HepG2 (cell line): Measurements from ENCODE around the gene INO80B. TPM values are rescaled to one million over a fixed set of nuclear protein-coding genes. Genes with fewer than 3 reads are reported as not detected.

Experiments
- CCAR2 ChIP-seq: fragments of 200-400 bp; formaldehyde crosslinking; optimal IDR thresholded peaks from 2 replicates; pipeline ENCODE3; 2018; ENCODE audit warnings: low read depth, mild to moderate bottlenecking, low read length, moderate library complexity
- GATAD1 ChIP-seq: IDR thresholded peaks from 2 replicates; pipeline ENCODE4 v1.6.1; 2016; ENCODE audit warnings: missing genetic modification reagents, missing compliant biosample characterization
- HNRNPH1 ChIP-seq: fragments of 200-400 bp; formaldehyde crosslinking; optimal IDR thresholded peaks from 2 replicates; pipeline ENCODE3; 2017; ENCODE audit warnings: mild to moderate bottlenecking, low read depth, low read length
- PHF8 ChIP-seq: sonication (generic); formaldehyde crosslinking; IDR thresholded peaks from 2 replicates; pipeline ENCODE4 v1.5.0; 2020; ENCODE audit warnings: missing genetic modification reagents
- RBFOX2 ChIP-seq: fragments of 200-400 bp; formaldehyde crosslinking; IDR thresholded peaks from 2 replicates; pipeline ENCODE4 v1.6.1; 2017; ENCODE audit warnings: low read depth, mild to moderate bottlenecking, low read length
- SNRNP70 ChIP-seq: fragments of 200-400 bp; formaldehyde crosslinking; IDR thresholded peaks from 2 replicates; pipeline ENCODE4 v1.6.1; 2017; ENCODE audit warnings: mild to moderate bottlenecking, low read depth, low read length, moderate library complexity
- ZNF790 ChIP-seq: sonication (generic); formaldehyde crosslinking; IDR thresholded peaks from 2 replicates; pipeline ENCODE4 v1.8.0; 2022; ENCODE audit warnings: missing genetic modification reagents, mild to moderate bottlenecking, borderline replicate concordance
- polyA plus RNA-seq, 8 experiments: library from polyadenylated mRNA; depleted of rRNA in 3 of 8; stranded (reverse) in 7 of 8; unstranded in 1 of 8; fragments of >200 nt; fragmentation: Illumina TruSeq in 4 of 8; extraction: Trizol in 4 of 8; gene quantifications; 2 replicates each; pipeline versions ENCODE4 v1.2.1 to v1.2.3, GENCODE V29; 2011 to 2016; ENCODE audit warnings: low read depth in 4 of 8, missing spikeins in 1 of 8, mixed read lengths in 1 of 8; ENCODE audit not compliant: insufficient read depth in 1 of 8
- total RNA-seq, 5 experiments: library from RNA; depleted of rRNA; stranded (reverse); fragments of >200 nt; fragmentation: Illumina TruSeq; extraction: Trizol; gene quantifications; 2 replicates each; pipeline ENCODE4 v1.2.3, GENCODE V29; 2016; ENCODE audit warnings: low read depth in 1 of 5
- TF ChIP-seq, protein P1 (sequence below): sonication (generic); formaldehyde crosslinking; IDR thresholded peaks from 2 replicates; pipeline ENCODE4 v1.4.0; 2020; ENCODE audit warnings: missing genetic modification reagents
- TF ChIP-seq, protein P2 (sequence below): sonication (generic); formaldehyde crosslinking; IDR thresholded peaks from 2 replicates; pipeline ENCODE4 v1.5.0; 2020; ENCODE audit warnings: mild to moderate bottlenecking, missing genetic modification reagents
- TF ChIP-seq, protein P3 (sequence below): sonication (generic); formaldehyde crosslinking; IDR thresholded peaks from 2 replicates; pipeline ENCODE4 v1.5.1; 2020; ENCODE audit warnings: missing genetic modification reagents, mild to moderate bottlenecking, borderline replicate concordance
- TF ChIP-seq, protein P4 (sequence below), 2 experiments: fragments of 450-650 bp in 1 of 2; sonication (generic) in 1 of 2; formaldehyde crosslinking in 1 of 2; IDR thresholded peaks; 2 replicates each; pipeline versions ENCODE4 v1.6.1 to v1.8.0; 2016 to 2022; ENCODE audit warnings: antibody characterized with exemption in 1 of 2, mild to moderate bottlenecking in 1 of 2, missing genetic modification reagents in 1 of 2
- TF ChIP-seq, protein P5 (sequence below): sonication (generic); formaldehyde crosslinking; IDR thresholded peaks from 2 replicates; pipeline ENCODE4 v1.5.0; 2020; ENCODE audit warnings: mild to moderate bottlenecking, missing genetic modification reagents

Gene INO80B
- total and polyA plus RNA-seq, 2 of the 13 experiments (the other 11 are each of a cell fraction or from before 2014, with no cell fraction given): 6.2 to 14.5 TPM

DNA sequence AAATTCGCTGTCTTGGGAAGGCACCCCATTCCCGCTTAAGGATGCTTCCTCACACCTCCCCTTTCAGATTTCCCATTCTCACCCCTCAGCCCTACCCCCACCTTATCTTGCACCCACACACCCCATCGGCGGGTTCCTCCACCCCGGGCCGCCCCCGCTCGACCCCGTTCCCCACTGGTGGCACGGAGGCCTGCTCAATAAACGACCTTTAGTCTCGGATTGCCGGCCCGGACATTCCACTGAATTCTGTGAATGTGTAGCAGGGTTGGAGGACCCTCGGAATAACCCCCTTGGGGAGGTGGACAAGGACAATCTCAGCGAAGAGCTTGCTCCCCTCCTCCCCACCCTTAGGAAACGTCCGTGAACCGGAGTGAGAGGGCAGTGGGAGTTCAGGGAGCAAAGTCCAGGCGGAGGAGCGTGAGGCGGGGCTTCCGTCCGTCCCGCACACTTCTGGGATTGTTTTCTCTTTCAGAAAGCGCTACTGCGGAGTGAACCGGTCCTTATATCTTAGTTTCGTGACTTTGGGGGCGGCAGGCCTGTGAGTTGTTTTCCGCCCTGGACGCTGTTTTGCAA lies 47.3 kb downstream of the INO80B start (continued):
- TF ChIP-seq, protein P1, sequence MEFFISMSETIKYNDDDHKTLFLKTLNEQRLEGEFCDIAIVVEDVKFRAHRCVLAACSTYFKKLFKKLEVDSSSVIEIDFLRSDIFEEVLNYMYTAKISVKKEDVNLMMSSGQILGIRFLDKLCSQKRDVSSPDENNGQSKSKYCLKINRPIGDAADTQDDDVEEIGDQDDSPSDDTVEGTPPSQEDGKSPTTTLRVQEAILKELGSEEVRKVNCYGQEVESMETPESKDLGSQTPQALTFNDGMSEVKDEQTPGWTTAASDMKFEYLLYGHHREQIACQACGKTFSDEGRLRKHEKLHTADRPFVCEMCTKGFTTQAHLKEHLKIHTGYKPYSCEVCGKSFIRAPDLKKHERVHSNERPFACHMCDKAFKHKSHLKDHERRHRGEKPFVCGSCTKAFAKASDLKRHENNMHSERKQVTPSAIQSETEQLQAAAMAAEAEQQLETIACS (CRISPR knock-in tag): no peak
- TF ChIP-seq GATAD1 (peak; percentile 77), HNRNPH1 (no peak), CCAR2 (no peak), RBFOX2 (no peak), SNRNP70 (no peak), PHF8 (peak; percentile 45; the same call in 1 of the 2 replicates), ZNF790 (CRISPR knock-in tag) (no peak)
- TF ChIP-seq, protein P2, sequence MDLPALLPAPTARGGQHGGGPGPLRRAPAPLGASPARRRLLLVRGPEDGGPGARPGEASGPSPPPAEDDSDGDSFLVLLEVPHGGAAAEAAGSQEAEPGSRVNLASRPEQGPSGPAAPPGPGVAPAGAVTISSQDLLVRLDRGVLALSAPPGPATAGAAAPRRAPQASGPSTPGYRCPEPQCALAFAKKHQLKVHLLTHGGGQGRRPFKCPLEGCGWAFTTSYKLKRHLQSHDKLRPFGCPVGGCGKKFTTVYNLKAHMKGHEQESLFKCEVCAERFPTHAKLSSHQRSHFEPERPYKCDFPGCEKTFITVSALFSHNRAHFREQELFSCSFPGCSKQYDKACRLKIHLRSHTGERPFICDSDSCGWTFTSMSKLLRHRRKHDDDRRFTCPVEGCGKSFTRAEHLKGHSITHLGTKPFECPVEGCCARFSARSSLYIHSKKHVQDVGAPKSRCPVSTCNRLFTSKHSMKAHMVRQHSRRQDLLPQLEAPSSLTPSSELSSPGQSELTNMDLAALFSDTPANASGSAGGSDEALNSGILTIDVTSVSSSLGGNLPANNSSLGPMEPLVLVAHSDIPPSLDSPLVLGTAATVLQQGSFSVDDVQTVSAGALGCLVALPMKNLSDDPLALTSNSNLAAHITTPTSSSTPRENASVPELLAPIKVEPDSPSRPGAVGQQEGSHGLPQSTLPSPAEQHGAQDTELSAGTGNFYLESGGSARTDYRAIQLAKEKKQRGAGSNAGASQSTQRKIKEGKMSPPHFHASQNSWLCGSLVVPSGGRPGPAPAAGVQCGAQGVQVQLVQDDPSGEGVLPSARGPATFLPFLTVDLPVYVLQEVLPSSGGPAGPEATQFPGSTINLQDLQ (CRISPR knock-in tag): no peak
- TF ChIP-seq, protein P3, sequence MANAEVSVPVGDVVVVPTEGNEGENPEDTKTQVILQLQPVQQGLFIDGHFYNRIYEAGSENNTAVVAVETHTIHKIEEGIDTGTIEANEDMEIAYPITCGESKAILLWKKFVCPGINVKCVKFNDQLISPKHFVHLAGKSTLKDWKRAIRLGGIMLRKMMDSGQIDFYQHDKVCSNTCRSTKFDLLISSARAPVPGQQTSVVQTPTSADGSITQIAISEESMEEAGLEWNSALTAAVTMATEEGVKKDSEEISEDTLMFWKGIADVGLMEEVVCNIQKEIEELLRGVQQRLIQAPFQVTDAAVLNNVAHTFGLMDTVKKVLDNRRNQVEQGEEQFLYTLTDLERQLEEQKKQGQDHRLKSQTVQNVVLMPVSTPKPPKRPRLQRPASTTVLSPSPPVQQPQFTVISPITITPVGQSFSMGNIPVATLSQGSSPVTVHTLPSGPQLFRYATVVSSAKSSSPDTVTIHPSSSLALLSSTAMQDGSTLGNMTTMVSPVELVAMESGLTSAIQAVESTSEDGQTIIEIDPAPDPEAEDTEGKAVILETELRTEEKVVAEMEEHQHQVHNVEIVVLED (CRISPR knock-in tag): no peak
- TF ChIP-seq, protein P4, sequence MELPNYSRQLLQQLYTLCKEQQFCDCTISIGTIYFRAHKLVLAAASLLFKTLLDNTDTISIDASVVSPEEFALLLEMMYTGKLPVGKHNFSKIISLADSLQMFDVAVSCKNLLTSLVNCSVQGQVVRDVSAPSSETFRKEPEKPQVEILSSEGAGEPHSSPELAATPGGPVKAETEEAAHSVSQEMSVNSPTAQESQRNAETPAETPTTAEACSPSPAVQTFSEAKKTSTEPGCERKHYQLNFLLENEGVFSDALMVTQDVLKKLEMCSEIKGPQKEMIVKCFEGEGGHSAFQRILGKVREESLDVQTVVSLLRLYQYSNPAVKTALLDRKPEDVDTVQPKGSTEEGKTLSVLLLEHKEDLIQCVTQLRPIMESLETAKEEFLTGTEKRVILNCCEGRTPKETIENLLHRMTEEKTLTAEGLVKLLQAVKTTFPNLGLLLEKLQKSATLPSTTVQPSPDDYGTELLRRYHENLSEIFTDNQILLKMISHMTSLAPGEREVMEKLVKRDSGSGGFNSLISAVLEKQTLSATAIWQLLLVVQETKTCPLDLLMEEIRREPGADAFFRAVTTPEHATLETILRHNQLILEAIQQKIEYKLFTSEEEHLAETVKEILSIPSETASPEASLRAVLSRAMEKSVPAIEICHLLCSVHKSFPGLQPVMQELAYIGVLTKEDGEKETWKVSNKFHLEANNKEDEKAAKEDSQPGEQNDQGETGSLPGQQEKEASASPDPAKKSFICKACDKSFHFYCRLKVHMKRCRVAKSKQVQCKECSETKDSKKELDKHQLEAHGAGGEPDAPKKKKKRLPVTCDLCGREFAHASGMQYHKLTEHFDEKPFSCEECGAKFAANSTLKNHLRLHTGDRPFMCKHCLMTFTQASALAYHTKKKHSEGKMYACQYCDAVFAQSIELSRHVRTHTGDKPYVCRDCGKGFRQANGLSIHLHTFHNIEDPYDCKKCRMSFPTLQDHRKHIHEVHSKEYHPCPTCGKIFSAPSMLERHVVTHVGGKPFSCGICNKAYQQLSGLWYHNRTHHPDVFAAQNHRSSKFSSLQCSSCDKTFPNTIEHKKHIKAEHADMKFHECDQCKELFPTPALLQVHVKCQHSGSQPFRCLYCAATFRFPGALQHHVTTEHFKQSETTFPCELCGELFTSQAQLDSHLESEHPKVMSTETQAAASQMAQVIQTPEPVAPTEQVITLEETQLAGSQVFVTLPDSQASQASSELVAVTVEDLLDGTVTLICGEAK (IDR thresholded peaks at IDR 0.05): no peak
- TF ChIP-seq, protein P4 (CRISPR knock-in tag; IDR thresholded peaks at IDR 0.05): no peak
- TF ChIP-seq, protein P5, sequence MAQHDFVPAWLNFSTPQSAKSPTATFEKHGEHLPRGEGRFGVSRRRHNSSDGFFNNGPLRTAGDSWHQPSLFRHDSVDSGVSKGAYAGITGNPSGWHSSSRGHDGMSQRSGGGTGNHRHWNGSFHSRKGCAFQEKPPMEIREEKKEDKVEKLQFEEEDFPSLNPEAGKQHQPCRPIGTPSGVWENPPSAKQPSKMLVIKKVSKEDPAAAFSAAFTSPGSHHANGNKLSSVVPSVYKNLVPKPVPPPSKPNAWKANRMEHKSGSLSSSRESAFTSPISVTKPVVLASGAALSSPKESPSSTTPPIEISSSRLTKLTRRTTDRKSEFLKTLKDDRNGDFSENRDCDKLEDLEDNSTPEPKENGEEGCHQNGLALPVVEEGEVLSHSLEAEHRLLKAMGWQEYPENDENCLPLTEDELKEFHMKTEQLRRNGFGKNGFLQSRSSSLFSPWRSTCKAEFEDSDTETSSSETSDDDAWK (CRISPR knock-in tag): no peak
